SU-DHL-6 (cell line): Measurements from ENCODE around the gene TLCD5.

ENCODE experiments used
- EZH2phosphoT487 ChIP-seq: fragments of 200-600 bp; sonication (generic), shearing (Covaris generic); conservative IDR thresholded peaks from 2 replicates; pipeline ENCODE4 v1.6.1; 2018; ENCODE audit warnings: mild to moderate bottlenecking, antibody characterized with exemption, low read length, moderate library complexity, mixed read lengths
- TF ChIP-seq, protein P1 (sequence below): fragments of 200-600 bp; sonication (generic); IDR thresholded peaks from one replicate; pipeline ENCODE4 v1.5.1; 2017; ENCODE audit warnings: antibody characterized with exemption, mild to moderate bottlenecking, low read length, moderate library complexity; ENCODE audit not compliant: insufficient read depth, poor library complexity, severe bottlenecking

DNA sequence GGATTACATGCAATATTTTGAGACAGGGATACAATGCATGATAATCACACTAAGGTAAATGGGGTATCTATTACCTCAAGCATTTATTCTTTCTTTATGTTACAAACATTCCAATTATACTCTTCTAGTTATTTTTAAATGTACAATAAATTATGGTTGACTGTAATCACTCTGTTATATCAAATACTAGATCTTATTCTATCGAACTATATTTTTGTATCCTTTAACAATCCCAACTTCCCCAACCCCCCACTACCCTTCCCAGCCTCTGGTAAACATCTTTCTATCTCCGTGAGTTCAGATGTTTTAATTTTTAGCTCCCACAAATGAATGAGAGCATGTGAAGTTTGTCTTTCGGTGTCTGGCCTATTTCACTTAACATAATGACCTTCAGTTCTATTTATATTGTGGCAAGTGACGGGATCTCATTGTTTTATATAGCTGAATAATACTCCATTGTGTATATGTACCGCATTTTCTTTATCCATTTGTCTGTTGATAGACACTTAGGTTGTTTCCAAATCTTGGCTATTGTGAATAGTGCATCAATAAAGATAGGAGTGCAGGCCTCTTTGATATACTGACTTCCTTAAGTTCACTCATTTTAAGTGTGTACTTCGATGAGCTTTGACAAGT lies 51.6 kb downstream of the TLCD5 start:
- no peak for TF ChIP-seq EZH2phosphoT487
- TF ChIP-seq, protein P1, sequence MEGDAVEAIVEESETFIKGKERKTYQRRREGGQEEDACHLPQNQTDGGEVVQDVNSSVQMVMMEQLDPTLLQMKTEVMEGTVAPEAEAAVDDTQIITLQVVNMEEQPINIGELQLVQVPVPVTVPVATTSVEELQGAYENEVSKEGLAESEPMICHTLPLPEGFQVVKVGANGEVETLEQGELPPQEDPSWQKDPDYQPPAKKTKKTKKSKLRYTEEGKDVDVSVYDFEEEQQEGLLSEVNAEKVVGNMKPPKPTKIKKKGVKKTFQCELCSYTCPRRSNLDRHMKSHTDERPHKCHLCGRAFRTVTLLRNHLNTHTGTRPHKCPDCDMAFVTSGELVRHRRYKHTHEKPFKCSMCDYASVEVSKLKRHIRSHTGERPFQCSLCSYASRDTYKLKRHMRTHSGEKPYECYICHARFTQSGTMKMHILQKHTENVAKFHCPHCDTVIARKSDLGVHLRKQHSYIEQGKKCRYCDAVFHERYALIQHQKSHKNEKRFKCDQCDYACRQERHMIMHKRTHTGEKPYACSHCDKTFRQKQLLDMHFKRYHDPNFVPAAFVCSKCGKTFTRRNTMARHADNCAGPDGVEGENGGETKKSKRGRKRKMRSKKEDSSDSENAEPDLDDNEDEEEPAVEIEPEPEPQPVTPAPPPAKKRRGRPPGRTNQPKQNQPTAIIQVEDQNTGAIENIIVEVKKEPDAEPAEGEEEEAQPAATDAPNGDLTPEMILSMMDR, result no peak
